Fibroblast of the aortic adventitia (primary cell): ENCODE results near the gene LTA. TPM values are rescaled to one million over a fixed set of nuclear protein-coding genes. Genes with fewer than 3 reads are reported as not detected.
"Not testable (repeated sequence)": the region's sequence is repeated elsewhere in the genome, so short reads cannot be mapped to it uniquely, and the experiment has no call there.

Experiments used
- DNase-seq: peaks from one replicate; pipeline ENCODE4 v3.0.0-alpha.2; 2010; ENCODE audit warnings: low read depth
- H3K4me3 ChIP-seq: 2 replicates; pipeline ENCODE4 v1.5.1; 2011; ENCODE audit warnings: low read depth, mild to moderate bottlenecking, control low read depth, low read length, moderate library complexity
- CTCF ChIP-seq: IDR thresholded peaks from 2 replicates; pipeline ENCODE4 v1.5.1; 2011; ENCODE audit warnings: mild to moderate bottlenecking, low read length, control low read depth, inconsistent platforms; ENCODE audit not compliant: insufficient read depth
- total RNA-seq: library from RNA; depleted of rRNA; stranded (reverse); fragments of >200 nt; gene quantifications from 2 replicates; pipeline ENCODE4 v1.2.3, GENCODE V29; 2012; ENCODE audit warnings: low replicate concordance

The LTA gene
- total RNA-seq, 1 donor, result not detected

- DNase-seq, result no peak
- TF ChIP-seq CTCF, result no peak
- H3K4me3 ChIP-seq, result peak overlapping the region; percentile 71
These were observed 23.6 kb upstream of the LTA start for GRCh38 chr6:31548544-31548873.

GRCh38 chr6:31551371-31551770 is 20.7 kb upstream of the LTA start:
- not testable (repeated sequence) for H3K4me3 ChIP-seq
- peak; percentile 32 for DNase-seq

- no peak overlapping the region for H3K4me3 ChIP-seq
- TF ChIP-seq CTCF, result no peak
- DNase-seq, result no peak
These were observed 15.8 kb upstream of the LTA start for GRCh38 chr6:31556307-31556706.

- TF ChIP-seq CTCF, result no peak
- H3K4me3 ChIP-seq, result no peak overlapping the region
- DNase-seq, result no peak
These were observed 14.4 kb upstream of the LTA start for GRCh38 chr6:31557443-31558317.

- DNase-seq, result no peak
- TF ChIP-seq CTCF, result no peak
These were observed 13.8 kb upstream of the LTA start for GRCh38 chr6:31558318-31558625.

GRCh38 chr6:31558631-31559500 is 13.2 kb upstream of the LTA start:
- peak; percentile 17 for DNase-seq
- no peak overlapping the region for H3K4me3 ChIP-seq
- no peak for TF ChIP-seq CTCF

More at GRCh38 chr6:31558318-31558625, 13.8 kb upstream of the LTA start:
- no peak overlapping the region for H3K4me3 ChIP-seq

- TF ChIP-seq CTCF, result no peak
- H3K4me3 ChIP-seq, result no peak overlapping the region
- no peak for DNase-seq
These were observed 12.5 kb upstream of the LTA start for GRCh38 chr6:31559606-31559957.
